GM12874 (cell line): ENCODE data around the gene CELF2.

Source experiments
- CTCF ChIP-seq: IDR thresholded peaks from 2 replicates; pipeline ENCODE4 v1.5.1; 2011; ENCODE audit warnings: low read depth, mild to moderate bottlenecking, control low read depth, low read length, moderate library complexity; ENCODE audit not compliant: insufficient read depth

The CELF2 gene

GRCh38 chr10:11192304-11193000, 174.8 kb downstream of the CELF2 start:
- TF ChIP-seq CTCF: no peak

- TF ChIP-seq CTCF: no peak
Observed at GRCh38 chr10:11193001-11193551, 175.4 kb downstream of the CELF2 start.

- no peak for TF ChIP-seq CTCF
Observed at GRCh38 chr10:11194859-11195586, 177.4 kb downstream of the CELF2 start.

- no peak for TF ChIP-seq CTCF
Observed at GRCh38 chr10:11195623-11196022, 178.0 kb downstream of the CELF2 start.

GRCh38 chr10:11197266-11197712, 179.6 kb downstream of the CELF2 start:
- TF ChIP-seq CTCF: no peak

GRCh38 chr10:11197878-11198277, 180.2 kb downstream of the CELF2 start:
- no peak for TF ChIP-seq CTCF

GRCh38 chr10:11201911-11202310, 184.2 kb downstream of the CELF2 start:
- no peak for TF ChIP-seq CTCF
